H54 (cell line): ENCODE data around the gene IMPG2.

Experiments
- DNase-seq: peaks from one replicate; pipeline ENCODE4 v3.0.0; 2011; ENCODE audit warnings: low spot score, mixed read lengths; ENCODE audit not compliant: insufficient read length
- FAIRE-seq: peaks from 3 replicates; lab custom pipeline; 2011; peaks lifted over from hg19 to GRCh38; lab: Jason Lieb, UNC
- POLR2A ChIP-seq: IDR thresholded peaks from 2 replicates; pipeline ENCODE4 v1.6.1; 2011; ENCODE audit warnings: low read depth, mild to moderate bottlenecking, low read length

The IMPG2 gene

DNA sequence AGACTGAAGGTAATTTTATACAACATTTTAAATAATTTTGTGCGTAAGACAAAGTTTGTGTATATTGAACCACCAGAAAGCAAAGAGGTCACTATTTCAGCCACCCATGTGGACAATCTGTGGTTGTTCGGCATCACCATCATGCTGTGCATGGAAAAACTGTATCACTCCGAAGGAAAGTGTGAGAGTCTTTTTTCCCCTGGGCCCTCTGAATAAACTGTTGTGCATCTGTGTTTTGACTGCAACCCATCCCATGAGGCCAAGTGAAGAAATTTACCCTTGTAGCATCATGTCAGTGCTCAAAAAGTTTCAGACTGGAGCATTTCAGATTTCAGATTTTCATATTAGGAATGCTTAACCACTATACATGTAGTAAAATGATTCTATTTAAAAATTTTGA, 85.3 kb downstream of the IMPG2 start:
- FAIRE-seq (no peak), DNase-seq (no peak)

DNA sequence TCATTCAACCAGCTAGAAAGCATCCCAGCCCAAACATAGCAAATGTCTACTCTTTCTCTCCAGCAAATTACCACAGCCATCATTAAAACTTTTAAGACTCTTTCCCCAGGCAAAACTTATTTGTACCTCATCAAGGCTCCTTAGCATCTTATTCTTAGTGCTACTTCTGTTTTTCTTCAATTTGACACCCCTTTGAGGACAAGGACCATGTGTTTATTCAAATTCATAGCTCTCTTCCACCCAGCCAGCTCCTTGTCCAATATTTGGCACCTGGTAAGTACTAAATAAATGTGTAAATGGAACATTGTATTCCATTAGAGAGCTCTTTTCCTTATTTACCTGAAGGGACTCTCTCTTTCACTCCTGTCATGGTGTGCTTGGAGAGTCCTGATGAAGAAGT, 89.8 kb downstream of the IMPG2 start:
- FAIRE-seq: no peak
- DNase-seq: no peak
- TF ChIP-seq POLR2A: no peak

More for the DNA sequence above, 85.3 kb downstream of the IMPG2 start:
- TF ChIP-seq POLR2A: no peak

DNA sequence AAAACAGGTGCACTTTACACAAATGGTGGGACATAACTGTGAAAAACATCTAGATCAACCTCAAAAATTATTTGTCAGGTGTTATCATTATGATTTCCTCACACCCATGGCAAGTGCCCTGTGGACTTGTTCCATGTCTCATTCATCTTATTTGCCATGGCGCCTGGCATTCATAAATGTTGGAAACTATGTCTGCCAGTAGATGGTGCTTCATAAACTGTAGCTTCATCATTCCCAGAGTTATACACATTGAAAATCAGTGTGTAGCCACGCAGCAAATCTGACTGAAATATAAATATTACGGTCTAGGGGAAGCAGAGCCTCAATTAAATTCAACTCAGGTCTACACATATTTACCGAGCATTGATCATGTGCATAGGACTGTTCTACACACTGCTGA, 90.7 kb downstream of the IMPG2 start:
- TF ChIP-seq POLR2A: no peak
- no peak for FAIRE-seq

DNA sequence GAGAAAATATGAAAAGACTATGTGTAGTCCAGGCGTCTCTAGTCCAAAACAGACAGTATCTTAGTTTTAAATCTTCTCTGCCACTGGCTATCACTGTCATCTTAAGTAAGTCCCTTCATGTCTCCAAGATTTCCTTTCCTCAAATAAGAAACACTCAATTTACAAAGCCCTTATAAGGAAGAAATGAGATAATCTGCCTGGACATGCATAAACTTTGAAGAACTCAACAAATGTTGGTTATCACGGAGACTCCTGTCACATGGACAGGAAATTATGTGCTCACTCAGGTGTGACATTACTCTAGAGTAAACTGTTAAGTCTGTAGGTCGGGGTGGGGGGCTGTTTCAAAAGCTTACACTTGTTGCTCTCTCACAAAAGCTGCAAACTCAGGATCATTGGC, 91.9 kb downstream of the IMPG2 start:
- TF ChIP-seq POLR2A: no peak
- no peak for FAIRE-seq
- no peak for DNase-seq

More for the DNA sequence above, 90.7 kb downstream of the IMPG2 start:
- no peak for DNase-seq

GRCh38 chr3:101224739-101225138, 95.6 kb downstream of the IMPG2 start:
- DNase-seq (no peak), FAIRE-seq (no peak)
- no peak for TF ChIP-seq POLR2A

DNA sequence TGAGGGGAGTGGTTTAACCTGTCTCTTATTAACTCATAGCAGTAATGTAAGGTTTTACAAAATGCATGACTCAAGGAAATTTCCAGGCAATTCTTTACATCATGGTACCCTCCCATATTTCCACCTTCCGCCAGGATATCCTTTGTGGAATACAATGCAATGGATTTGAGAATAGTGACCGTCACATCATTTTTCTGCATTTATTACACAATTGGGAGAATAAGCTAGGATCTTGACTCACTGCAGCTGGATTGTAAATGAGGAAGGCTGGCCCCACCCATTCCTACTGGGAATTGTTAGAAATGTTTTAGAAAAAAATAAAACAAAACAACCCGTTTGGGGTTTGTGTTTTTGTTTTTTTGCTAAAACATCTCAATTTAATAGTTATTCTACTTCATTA, 97.4 kb downstream of the IMPG2 start:
- no peak for FAIRE-seq
- no peak for TF ChIP-seq POLR2A
- DNase-seq: no peak

- TF ChIP-seq POLR2A: no peak
- FAIRE-seq (no peak), DNase-seq (no peak)
These were observed 100.4 kb downstream of the IMPG2 start for GRCh38 chr3:101219842-101220560.

DNA sequence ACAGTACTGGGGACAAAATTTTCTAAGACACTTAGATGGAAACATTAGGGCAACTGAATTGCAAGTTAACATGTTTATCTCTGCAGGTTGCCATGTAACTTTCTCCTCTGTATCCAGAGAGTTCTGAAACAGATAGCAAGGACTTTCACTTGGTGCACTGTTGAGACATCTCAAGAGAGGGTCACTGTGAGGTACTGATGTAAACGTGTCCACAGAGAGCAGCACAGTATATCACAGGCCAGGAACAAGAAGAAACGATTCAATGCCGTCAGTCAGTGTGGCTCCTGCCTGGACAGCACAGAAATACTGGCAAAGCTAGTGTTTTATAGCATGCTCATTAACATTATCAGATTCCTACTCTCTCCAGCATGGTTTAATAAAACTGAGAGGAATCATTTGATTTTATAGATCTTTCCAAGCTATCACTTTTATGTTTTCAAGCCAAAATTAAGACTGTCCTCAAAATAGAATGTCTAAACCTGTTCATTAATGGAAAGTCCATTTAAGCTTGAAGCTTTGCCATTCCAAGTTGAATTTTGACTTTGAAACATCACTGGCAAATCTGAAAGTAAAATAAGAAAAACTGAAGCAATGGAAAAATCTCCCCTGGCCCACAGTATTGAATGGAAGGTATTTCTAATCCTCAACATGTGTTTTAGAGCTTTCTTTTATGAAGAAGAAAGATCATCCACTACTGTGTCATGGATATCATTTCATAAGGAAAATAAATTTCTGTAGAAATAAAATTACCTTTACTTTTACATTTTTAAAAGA, 102.7 kb downstream of the IMPG2 start:
- FAIRE-seq (no peak), DNase-seq (no peak)
- no peak for TF ChIP-seq POLR2A

DNA sequence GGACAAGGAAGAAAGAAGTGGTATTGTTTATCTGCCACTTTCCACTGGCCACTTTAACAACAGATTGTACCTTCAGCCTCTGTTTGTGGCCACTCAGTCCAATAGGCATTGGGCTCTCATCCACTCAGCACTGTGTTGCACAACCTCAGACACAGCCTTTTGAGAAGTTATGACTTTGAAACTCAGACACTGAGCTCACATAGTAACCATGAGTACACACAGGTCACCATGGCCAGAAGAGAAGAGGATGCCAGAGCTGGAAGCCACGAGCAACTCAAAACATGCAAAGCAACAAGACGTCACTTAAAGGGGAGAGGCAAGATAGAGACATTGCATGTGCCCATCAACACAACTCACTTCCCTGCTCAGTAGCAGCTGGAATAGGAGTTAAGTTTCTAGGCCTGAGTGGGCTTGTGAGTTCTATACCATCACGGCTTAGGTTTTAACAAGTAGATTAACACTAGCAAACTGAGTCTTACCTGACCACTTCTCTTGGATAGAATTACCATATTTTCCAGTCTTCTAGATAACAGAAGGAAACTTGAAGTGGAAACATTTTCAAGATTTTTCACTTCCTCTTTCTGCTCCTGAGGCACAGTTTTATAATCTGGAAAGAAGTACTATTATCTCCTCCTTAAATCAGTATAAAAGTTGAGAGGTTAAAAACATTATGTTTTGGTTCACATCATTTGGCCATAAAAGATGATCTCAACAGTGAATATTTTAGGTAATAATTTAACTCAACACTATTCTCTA, 103.5 kb downstream of the IMPG2 start:
- FAIRE-seq: no peak
- TF ChIP-seq POLR2A: no peak
- DNase-seq: no peak

GRCh38 chr3:101212730-101213129, 107.6 kb downstream of the IMPG2 start:
- FAIRE-seq: no peak
- TF ChIP-seq POLR2A: no peak
- DNase-seq: no peak

DNA sequence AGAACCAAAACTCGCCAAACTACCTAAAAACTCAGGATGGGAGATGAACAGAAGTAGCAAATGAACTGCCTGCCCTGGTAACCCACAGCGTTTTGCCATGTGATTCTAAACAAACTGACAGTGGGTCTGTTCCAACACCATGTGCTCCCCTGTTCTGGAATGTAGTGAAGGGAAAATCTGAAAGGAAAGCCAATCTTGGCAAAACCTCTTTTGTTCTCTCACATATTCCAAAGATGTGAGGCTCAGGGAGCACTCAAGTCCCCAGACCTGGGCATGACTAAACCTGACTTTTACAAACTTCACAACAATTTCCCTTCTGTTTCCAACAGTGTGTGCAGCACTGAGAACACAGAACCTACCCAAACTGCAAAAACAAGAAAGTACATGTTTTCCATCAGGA, 116.1 kb downstream of the IMPG2 start:
- DNase-seq (no peak), FAIRE-seq (peak; percentile 6)
- no peak for TF ChIP-seq POLR2A

- no peak for TF ChIP-seq POLR2A
- FAIRE-seq (peak; percentile 93), DNase-seq (peak; percentile 13)
These were observed 117.0 kb downstream of the IMPG2 start for GRCh38 chr3:101203411-101203810.

GRCh38 chr3:101202640-101203039, 117.7 kb downstream of the IMPG2 start:
- no peak for TF ChIP-seq POLR2A
- DNase-seq (no peak), FAIRE-seq (peak; percentile 23)

DNA sequence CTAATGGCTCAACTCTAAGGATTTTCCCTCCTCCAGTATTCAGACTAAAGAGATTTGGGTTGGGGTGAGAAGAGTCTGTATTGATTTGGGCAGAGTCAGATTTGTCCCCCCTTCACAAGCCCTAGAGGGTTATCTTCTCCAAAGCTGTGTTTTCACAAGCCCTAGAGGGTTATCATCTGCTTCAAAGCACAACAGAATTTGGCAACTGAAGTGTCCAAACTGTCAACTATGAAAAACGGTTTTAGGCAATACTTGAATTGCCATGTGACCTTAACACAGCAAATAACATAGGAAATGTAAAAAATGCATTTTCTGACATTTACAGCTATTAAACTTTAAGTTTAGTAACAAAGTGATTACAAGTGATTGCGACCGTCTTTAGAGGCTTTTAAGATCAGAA, 119.9 kb downstream of the IMPG2 start:
- TF ChIP-seq POLR2A: no peak
- FAIRE-seq: no peak
- DNase-seq: no peak
